ENCODE measurements around the gene SENP1. TPM values are rescaled to one million over a fixed set of nuclear protein-coding genes. Genes with fewer than 3 reads are reported as not detected.

The SENP1 gene
- total RNA-seq, 4 donors from 2014 or later = 24.1 to 43.9 (median 32.4) TPM

DNA sequence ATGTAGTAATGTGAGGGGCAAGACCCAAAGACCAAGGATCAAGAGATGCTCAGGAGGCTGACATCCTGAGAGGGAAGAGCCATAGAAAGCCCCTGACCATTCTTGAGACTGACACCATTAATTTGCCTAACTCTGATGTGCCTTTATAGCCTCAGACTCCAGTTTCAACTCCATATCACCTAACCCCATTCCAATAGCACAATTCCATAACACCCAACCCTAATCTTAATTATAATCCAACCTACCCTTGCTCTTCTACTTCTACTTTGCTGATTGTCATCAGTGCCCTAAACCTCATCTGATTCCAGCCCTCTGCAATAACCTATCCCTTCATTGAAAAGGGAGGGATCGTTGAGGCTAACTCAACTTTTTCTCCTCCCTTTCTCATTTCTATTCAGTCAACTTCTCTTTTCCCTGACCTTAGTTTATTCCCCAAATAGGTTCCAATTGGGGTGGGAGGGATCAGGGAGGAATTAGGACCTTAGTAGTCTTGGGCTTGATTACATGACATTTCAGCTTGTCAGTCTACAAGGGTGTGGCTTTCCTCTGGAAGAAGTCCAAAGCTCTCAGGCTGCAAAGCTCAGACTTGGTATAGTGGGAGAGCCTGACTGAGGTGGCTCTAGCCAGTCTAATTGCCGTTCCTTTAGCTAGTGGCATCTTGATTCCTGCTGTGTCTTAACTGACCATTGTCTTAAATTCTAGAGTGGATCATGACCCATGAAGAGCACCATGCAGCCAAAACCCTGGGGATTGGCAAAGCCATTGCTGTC is 16.4 kb upstream of the SENP1 start:
- Histone ChIP-seq H3K4me1 (peaks cover 0 to 7% of the 10 kb centered on the region in 2 donors), H3K27me3 (no peaks in the 10 kb centered on the region), H3K27ac (no peak overlapping the region), H3K4me3 (no peak overlapping the region), H3K9me3 (no peaks in the 10 kb centered on the region), H3K36me3 (no peaks in the 10 kb centered on the region)
- intact Hi-C loops (cut with DNase I; ENCODE audit: low total_unique reads) = no loop called here
- no peak for DNase-seq
- TF ChIP-seq, protein P1, sequence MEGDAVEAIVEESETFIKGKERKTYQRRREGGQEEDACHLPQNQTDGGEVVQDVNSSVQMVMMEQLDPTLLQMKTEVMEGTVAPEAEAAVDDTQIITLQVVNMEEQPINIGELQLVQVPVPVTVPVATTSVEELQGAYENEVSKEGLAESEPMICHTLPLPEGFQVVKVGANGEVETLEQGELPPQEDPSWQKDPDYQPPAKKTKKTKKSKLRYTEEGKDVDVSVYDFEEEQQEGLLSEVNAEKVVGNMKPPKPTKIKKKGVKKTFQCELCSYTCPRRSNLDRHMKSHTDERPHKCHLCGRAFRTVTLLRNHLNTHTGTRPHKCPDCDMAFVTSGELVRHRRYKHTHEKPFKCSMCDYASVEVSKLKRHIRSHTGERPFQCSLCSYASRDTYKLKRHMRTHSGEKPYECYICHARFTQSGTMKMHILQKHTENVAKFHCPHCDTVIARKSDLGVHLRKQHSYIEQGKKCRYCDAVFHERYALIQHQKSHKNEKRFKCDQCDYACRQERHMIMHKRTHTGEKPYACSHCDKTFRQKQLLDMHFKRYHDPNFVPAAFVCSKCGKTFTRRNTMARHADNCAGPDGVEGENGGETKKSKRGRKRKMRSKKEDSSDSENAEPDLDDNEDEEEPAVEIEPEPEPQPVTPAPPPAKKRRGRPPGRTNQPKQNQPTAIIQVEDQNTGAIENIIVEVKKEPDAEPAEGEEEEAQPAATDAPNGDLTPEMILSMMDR (IDR thresholded peaks at IDR 0.05) = no peak
- no peak for TF ChIP-seq POLR2A (IDR thresholded peaks at IDR 0.05)

DNA sequence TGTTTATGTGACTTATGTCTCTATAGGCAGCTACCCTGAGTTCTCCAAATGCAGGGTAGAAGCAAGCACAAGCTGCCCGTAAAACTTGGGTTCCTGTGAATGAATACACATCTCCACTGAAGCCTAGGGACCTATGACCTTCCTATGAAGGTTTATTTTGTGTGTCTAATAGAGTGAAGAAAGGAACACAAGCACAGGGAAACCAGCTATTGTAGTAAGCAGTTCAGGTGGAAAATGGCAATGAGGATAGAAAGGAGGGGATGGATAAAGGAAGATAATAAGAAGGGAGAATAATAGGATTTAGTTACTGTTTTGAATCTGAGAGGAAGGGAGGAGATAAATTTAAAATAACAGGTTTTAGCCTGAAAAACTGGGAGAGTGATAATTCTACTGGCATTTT is 15.6 kb upstream of the SENP1 start:
- no peaks in the 10 kb centered on the region for H3K9me3 ChIP-seq
- TF ChIP-seq, protein P1 (IDR thresholded peaks at IDR 0.05) = no peak
- TF ChIP-seq POLR2A (IDR thresholded peaks at IDR 0.05) = no peak
- H3K27me3 ChIP-seq = no peaks in the 10 kb centered on the region
- intact Hi-C loops (cut with DNase I; ENCODE audit: low total_unique reads) = no loop called here
- H3K36me3 ChIP-seq = no peaks in the 10 kb centered on the region
- H3K27ac ChIP-seq = no peak overlapping the region
- H3K4me3 ChIP-seq = no peak overlapping the region
- no peak for DNase-seq
- H3K4me1 ChIP-seq = peaks cover 0 to 7% of the 10 kb centered on the region in 2 donors

DNA sequence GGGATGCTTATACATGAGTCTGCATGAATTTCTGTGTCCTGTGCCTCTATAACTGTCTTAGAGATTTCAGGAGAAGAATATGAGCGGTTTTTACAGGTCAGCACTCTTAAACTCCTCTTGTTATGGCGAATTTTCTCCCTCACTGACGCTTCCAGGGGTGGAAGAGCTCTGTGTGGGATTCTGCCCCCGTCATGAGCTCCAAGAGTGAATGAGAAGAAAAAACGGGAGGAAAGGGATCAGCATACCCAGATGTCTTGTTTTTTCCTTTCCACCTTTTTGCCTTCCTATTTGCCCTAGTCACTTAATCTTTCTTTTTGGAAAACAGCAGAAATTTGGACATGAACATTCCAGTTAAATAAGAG is 13.9 kb upstream of the SENP1 start:
- H3K27ac ChIP-seq = peak overlapping the region; percentile 76 to 80
- H3K36me3 ChIP-seq = no peaks in the 10 kb centered on the region
- intact Hi-C loops (cut with DNase I; ENCODE audit: low total_unique reads) = no loop called here
- H3K27me3 ChIP-seq = no peaks in the 10 kb centered on the region
- H3K4me3 ChIP-seq = peak overlapping the region; percentile 43 to 73
- H3K4me1 ChIP-seq = peaks cover 0 to 7% of the 10 kb centered on the region in 2 donors
- H3K9me3 ChIP-seq = no peaks in the 10 kb centered on the region
- TF ChIP-seq POLR2A (IDR thresholded peaks at IDR 0.05) = no peak
- TF ChIP-seq, protein P1 (IDR thresholded peaks at IDR 0.05) = no peak
- DNase-seq = no peak

DNA sequence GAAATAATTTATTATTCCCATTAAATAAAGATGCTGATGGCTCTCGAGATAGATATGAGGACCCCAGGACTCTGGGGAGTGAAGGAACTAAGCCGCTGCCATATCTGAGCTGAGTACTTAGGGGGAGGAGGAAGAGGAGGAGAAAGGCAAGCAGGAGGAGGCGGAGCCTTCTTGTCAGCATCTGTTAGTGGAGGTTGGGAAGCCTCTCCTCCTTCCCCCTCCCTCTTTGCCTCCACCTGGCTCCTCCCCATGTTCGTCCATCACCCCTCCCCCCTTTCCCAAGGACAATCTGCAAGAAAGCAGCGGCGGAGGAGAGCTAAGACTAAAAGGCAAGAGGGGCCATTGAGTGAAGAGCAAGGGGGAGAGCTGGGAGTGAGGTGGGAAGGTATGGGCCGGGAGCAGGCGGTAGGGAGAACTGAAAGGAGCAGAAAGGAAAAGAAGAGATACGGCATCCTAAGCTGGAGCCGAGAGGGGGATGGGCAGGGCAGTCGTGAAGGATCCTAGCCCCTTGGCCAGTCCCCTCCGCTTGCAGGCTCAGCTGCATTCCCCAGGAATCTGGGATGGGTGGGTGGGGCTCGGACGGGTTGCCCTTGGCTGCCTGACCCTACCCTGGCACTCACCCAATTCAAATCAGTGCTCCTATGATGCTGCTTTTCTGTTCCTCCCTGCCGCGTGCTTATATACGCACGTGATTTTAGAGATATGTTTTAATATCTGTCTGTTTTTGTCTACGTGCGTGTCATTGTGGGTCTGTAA is 13.4 kb upstream of the SENP1 start, which contains the start of gene PFKM:
TSS of gene PFKM (plus strand) at position 287 of the 756 bp plus-strand sequence. CDS start 3,411 bp downstream, outside the sequence.
- Histone ChIP-seq H3K9me3 (no peaks in the 10 kb centered on the region), H3K27ac (peak within 1 kb of the TSS; percentile 76 to 80), H3K36me3 (no peaks in the 10 kb centered on the region), H3K4me3 (peak within 1 kb of the TSS; percentile 43 to 73), H3K27me3 (no peaks in the 10 kb centered on the region), H3K4me1 (peaks cover 0 to 7% of the 10 kb centered on the region in 2 donors)
- peak; percentile 87 to 93 for DNase-seq
- intact Hi-C loops (cut with DNase I; ENCODE audit: low total_unique reads) = no loop called here
- TF ChIP-seq, protein P1 (IDR thresholded peaks at IDR 0.05) = no peak
- peak in 1 of 2 donors; percentile 20 for TF ChIP-seq POLR2A (IDR thresholded peaks at IDR 0.05)

All from uterus (tissue), 4 donors.